SK-N-SH treated with all-trans-retinoic acid at 6 μM for 48 hours (cell line): Measurements from ENCODE around the gene WNT3.

Experiments
- ATAC-seq: fragments of 200-7000 bp; cut with Tn5 transposase; 3 replicates; pipeline ENCODE4 v1.9.1; 2020; ENCODE audit warnings: mild to moderate bottlenecking, moderate library complexity
- ARNTL ChIP-seq: fragments of 450-650 bp; formaldehyde crosslinking; IDR thresholded peaks from 2 replicates; pipeline ENCODE4 v1.5.0; 2020; ENCODE audit warnings: low read depth, mild to moderate bottlenecking, moderate library complexity, borderline replicate concordance
- BACH2 ChIP-seq: fragments of 250-450 bp; sonication (Bioruptor Pico); IDR thresholded peaks from 2 replicates; pipeline ENCODE4 v1.9.0; 2021; ENCODE audit warnings: mild to moderate bottlenecking, borderline replicate concordance
- CSDC2 ChIP-seq: fragments of 250-450 bp; sonication (Bioruptor Pico); IDR thresholded peaks from 2 replicates; pipeline ENCODE4 v1.5.0; 2020; ENCODE audit warnings: mild to moderate bottlenecking, moderate library complexity
- CSRNP3 ChIP-seq: fragments of 250-450 bp; sonication (Bioruptor Pico); IDR thresholded peaks from 2 replicates; pipeline ENCODE4 v1.5.1; 2021; ENCODE audit warnings: mild to moderate bottlenecking, moderate library complexity
- ESRRG ChIP-seq: fragments of 250-450 bp; sonication (Bioruptor Pico); IDR thresholded peaks from 2 replicates; pipeline ENCODE4 v1.6.1; 2021; ENCODE audit warnings: mild to moderate bottlenecking
- GLIS3 ChIP-seq: fragments of 250-450 bp; sonication (Bioruptor Pico); IDR thresholded peaks from 2 replicates; pipeline ENCODE4 v1.5.0; 2020; ENCODE audit warnings: mild to moderate bottlenecking, moderate library complexity
- ISL1 ChIP-seq: fragments of 250-450 bp; sonication (Bioruptor Pico); IDR thresholded peaks from 2 replicates; pipeline ENCODE4 v2.1.2; 2022; ENCODE audit warnings: mild to moderate bottlenecking, moderate library complexity
- PATZ1 ChIP-seq: fragments of 250-450 bp; sonication (Bioruptor Pico); IDR thresholded peaks from 2 replicates; pipeline ENCODE4 v1.8.0; 2020; ENCODE audit warnings: mild to moderate bottlenecking, moderate library complexity, borderline replicate concordance
- RARB ChIP-seq: fragments of 250-450 bp; sonication (Bioruptor Pico); IDR thresholded peaks from 2 replicates; pipeline ENCODE4 v1.8.0; 2021; ENCODE audit warnings: mild to moderate bottlenecking, moderate library complexity
- SNAI2 ChIP-seq: fragments of 250-450 bp; sonication (Bioruptor Pico); IDR thresholded peaks from 2 replicates; pipeline ENCODE4 v1.5.0; 2020; ENCODE audit warnings: mild to moderate bottlenecking, moderate library complexity
- TCF4 ChIP-seq: fragments of 250-450 bp; sonication (Bioruptor Pico); IDR thresholded peaks from 2 replicates; pipeline ENCODE4 v1.8.0; 2021; ENCODE audit warnings: mild to moderate bottlenecking, moderate library complexity, borderline replicate concordance
- TOX ChIP-seq: fragments of 250-450 bp; sonication (Bioruptor Pico); IDR thresholded peaks from 2 replicates; pipeline ENCODE4 v1.8.0; 2021; ENCODE audit warnings: mild to moderate bottlenecking, moderate library complexity, borderline replicate concordance
- TSHZ2 ChIP-seq: fragments of 250-450 bp; sonication (Bioruptor Pico); IDR thresholded peaks from 2 replicates; pipeline ENCODE4 v1.5.0; 2020; ENCODE audit warnings: mild to moderate bottlenecking, moderate library complexity
- ZC3H10 ChIP-seq: fragments of 250-450 bp; sonication (Bioruptor Pico); IDR thresholded peaks from 2 replicates; pipeline ENCODE4 v1.5.1; 2021; ENCODE audit warnings: mild to moderate bottlenecking, moderate library complexity
- ZFP3 ChIP-seq: fragments of 250-450 bp; sonication (Bioruptor Pico); IDR thresholded peaks from 2 replicates; pipeline ENCODE4 v1.5.0; 2020; ENCODE audit warnings: mild to moderate bottlenecking, moderate library complexity
- ZNF565 ChIP-seq: fragments of 450-650 bp; formaldehyde crosslinking; conservative IDR thresholded peaks from 2 replicates; pipeline ENCODE4 v1.5.0; 2020; ENCODE audit warnings: low read depth, mild to moderate bottlenecking, moderate library complexity
- ZNF70 ChIP-seq: fragments of 450-650 bp; formaldehyde crosslinking; IDR thresholded peaks from 2 replicates; pipeline ENCODE4 v1.5.0; 2020; ENCODE audit warnings: mild to moderate bottlenecking, moderate library complexity
- ZNF8 ChIP-seq: fragments of 450-650 bp; formaldehyde crosslinking; IDR thresholded peaks from 2 replicates; pipeline ENCODE4 v1.5.0; 2020; ENCODE audit warnings: mild to moderate bottlenecking, moderate library complexity
- TF ChIP-seq, protein P1 (sequence below): fragments of 250-450 bp; sonication (Bioruptor Pico); IDR thresholded peaks from 2 replicates; pipeline ENCODE4 v1.8.0; 2021; ENCODE audit warnings: low read depth, mild to moderate bottlenecking, moderate library complexity, borderline replicate concordance
- TF ChIP-seq, protein P2 (sequence below): fragments of 250-450 bp; sonication (Bioruptor Pico); IDR thresholded peaks from 2 replicates; pipeline ENCODE4 v1.5.1; 2020; ENCODE audit warnings: low read depth, mild to moderate bottlenecking, moderate library complexity

The WNT3 gene

DNA sequence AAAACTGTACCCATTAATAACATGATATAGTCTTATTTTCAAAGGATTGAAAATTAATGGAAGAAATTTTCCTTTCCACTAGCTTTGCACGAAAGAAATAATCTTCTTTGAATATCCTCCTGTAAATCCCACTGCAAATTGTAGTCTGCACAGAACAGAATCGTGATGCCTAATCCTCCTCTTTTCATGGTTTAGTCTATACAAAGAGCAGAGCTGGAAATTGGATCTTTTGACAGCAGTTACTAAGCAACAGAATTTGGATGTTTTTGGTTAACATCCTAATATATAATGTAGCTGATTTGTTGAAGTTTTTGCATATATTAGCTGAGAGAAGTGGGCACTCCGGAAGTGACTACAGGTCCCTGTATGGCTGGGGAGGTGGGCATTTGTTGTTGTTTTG is 98.6 kb downstream of the WNT3 start:
- peak; percentile 85 for ATAC-seq
- TF ChIP-seq RARB (CRISPR knock-in tag) (no peak), TCF4 (CRISPR knock-in tag) (no peak), CSDC2 (no peak), PATZ1 (CRISPR knock-in tag) (no peak), ZNF8 (CRISPR knock-in tag) (no peak), CSRNP3 (CRISPR knock-in tag) (no peak), ISL1 (CRISPR knock-in tag) (no peak), TSHZ2 (CRISPR knock-in tag) (no peak), GLIS3 (CRISPR knock-in tag) (no peak), ESRRG (CRISPR knock-in tag) (no peak), SNAI2 (CRISPR knock-in tag) (no peak), ZNF70 (CRISPR knock-in tag) (no peak), ZNF565 (no peak), ARNTL (CRISPR knock-in tag) (no peak), ZFP3 (CRISPR knock-in tag) (no peak), TOX (no peak), BACH2 (no peak), ZC3H10 (CRISPR knock-in tag) (no peak)
- TF ChIP-seq, protein P1, sequence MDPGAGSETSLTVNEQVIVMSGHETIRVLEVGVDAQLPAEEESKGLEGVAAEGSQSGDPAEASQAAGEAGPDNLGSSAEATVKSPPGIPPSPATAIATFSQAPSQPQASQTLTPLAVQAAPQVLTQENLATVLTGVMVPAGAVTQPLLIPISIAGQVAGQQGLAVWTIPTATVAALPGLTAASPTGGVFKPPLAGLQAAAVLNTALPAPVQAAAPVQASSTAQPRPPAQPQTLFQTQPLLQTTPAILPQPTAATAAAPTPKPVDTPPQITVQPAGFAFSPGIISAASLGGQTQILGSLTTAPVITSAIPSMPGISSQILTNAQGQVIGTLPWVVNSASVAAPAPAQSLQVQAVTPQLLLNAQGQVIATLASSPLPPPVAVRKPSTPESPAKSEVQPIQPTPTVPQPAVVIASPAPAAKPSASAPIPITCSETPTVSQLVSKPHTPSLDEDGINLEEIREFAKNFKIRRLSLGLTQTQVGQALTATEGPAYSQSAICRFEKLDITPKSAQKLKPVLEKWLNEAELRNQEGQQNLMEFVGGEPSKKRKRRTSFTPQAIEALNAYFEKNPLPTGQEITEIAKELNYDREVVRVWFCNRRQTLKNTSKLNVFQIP (CRISPR knock-in tag), result no peak
- TF ChIP-seq, protein P2, sequence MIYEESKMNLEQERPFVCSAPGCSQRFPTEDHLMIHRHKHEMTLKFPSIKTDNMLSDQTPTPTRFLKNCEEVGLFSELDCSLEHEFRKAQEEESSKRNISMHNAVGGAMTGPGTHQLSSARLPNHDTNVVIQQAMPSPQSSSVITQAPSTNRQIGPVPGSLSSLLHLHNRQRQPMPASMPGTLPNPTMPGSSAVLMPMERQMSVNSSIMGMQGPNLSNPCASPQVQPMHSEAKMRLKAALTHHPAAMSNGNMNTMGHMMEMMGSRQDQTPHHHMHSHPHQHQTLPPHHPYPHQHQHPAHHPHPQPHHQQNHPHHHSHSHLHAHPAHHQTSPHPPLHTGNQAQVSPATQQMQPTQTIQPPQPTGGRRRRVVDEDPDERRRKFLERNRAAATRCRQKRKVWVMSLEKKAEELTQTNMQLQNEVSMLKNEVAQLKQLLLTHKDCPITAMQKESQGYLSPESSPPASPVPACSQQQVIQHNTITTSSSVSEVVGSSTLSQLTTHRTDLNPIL, result no peak

- no peak for TF ChIP-seq ZNF565
Observed at GRCh38 chr17:46717999-46718398, 100.5 kb downstream of the WNT3 start.

More at GRCh38 chr17:46717999-46718398, 100.5 kb downstream of the WNT3 start:
- ATAC-seq, result no peak
